Measurements from ENCODE around the gene GNAS-AS1.

DNA sequence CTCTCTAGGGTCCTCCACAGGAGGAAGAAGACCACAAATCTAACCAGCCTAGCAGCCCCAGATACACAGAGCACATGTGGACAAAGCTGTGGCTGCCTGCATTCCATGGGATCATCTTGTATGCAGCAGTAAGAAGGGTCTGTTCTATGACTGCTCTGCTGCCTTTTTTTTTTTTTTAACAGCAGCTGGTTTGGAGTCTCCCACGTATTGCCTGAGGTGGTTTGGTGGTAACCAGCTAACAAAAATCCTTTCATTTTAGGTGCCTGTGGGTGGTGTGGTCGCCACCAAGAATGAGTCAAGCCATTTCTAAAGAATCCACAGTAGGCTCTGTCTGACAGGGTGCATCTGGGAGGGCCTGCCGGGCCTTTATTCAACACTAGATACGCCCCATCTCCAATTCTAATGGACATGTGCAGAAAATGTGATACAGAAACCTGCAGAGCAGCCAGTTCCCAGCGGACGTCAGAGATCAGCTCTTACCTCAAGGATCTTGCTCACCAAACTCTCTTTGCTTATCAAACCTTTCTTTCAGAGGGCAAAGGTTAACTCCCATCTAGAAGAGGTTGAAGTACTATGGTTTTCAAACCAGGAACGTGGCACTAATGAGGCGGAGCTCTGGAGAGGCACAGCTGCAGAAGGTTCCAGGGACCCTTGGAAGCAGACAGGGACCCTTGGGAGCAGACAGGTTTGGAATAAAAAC is 32.0 kb downstream of the GNAS-AS1 start:
- TF ChIP-seq, protein P1, sequence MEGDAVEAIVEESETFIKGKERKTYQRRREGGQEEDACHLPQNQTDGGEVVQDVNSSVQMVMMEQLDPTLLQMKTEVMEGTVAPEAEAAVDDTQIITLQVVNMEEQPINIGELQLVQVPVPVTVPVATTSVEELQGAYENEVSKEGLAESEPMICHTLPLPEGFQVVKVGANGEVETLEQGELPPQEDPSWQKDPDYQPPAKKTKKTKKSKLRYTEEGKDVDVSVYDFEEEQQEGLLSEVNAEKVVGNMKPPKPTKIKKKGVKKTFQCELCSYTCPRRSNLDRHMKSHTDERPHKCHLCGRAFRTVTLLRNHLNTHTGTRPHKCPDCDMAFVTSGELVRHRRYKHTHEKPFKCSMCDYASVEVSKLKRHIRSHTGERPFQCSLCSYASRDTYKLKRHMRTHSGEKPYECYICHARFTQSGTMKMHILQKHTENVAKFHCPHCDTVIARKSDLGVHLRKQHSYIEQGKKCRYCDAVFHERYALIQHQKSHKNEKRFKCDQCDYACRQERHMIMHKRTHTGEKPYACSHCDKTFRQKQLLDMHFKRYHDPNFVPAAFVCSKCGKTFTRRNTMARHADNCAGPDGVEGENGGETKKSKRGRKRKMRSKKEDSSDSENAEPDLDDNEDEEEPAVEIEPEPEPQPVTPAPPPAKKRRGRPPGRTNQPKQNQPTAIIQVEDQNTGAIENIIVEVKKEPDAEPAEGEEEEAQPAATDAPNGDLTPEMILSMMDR (conservative IDR thresholded peaks at IDR 0.05 in 1 of 2, IDR thresholded peaks at IDR 0.05 in 1 of 2; ENCODE audit: low read depth in 1 of 2, low read length in 2 of 2) = no peak
- TF ChIP-seq EZH2 (IDR thresholded peaks at IDR 0.05; ENCODE audit: low read length, missing control alignments) = no peak
